GM21447 (cell line): ENCODE results near the gene NEDD1.

ENCODE experiments used
- ATAC-seq: cut with Tn5 transposase; IDR thresholded peaks from one replicate; pipeline ENCODE4 v1.9.1; 2021; ENCODE audit not compliant: unreplicated experiment

NEDD1 gene

DNA sequence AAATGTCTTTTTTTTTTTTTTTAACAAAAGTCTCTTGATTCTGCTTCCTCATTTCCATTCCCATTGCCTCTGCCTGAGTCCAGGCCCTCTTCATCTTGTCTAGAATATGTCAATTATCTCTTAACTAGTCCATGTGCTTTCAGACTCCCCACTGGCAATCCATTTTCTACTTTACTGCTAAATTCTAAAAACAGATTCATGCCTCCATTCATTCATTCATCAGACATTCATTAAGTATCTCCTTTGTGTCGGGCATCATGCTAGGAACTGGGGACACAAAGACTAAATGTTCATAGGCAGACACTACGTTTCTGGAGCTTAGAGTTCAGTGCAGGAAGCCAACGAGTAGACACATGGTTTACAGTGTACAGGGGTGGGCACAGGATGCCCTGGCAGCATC is 9.6 kb upstream of the NEDD1 start:
- no peak for ATAC-seq

DNA sequence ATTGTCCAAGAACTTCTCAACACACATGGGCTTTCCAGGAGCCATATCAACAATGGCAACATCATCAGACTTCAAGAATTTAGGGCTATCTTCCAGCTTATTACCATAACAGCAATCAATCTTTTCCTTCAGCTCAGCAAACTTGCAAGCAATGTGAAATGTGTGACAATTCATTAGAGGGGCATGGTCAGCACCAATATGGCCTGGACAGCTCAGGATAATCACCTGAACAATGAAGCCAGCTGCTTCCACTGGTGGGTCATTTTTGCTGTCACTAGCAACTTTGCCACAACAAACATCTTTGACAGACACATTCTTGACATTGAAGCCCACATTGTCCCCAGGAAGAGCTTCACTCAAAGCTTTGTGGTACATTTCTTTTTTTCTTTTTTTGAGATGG is 5.9 kb upstream of the NEDD1 start:
- no peak for ATAC-seq

DNA sequence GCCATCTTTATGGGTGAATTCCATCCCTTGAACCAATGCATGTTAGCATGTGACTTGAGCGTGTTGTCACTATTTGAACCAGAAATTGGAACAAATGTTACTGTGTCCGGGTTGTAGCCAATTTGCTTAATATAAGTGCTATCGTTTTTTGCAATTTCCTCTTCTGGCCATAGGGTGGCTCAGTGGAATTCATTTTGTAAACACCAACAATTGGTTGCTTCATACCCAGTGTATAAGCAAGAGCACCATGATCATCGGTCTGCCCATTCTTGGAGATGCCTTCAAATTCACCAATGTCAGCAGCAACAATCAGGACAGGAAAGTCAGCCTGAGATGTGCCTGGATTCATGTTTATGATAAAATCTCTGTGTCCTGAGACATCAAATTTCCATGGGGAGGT is 5.0 kb upstream of the NEDD1 start:
- no peak for ATAC-seq

DNA sequence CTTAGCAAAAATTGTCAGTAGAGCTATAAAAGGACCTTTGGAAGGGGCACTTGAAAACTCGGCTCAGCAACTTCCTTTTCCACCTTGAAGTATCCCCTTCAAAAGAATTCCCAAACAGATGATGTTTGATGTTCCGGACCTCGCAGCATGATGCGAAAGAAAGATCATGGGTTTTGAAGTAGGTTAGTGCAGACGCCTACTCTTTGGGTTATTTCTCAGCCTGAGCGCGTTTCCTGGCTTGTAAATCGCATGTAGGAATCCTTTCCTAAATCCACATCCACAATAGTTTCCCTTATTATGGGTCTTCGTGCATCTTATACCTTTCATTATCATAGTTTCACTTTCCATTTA is 584 bp upstream of the NEDD1 start:
- ATAC-seq, result no peak

DNA sequence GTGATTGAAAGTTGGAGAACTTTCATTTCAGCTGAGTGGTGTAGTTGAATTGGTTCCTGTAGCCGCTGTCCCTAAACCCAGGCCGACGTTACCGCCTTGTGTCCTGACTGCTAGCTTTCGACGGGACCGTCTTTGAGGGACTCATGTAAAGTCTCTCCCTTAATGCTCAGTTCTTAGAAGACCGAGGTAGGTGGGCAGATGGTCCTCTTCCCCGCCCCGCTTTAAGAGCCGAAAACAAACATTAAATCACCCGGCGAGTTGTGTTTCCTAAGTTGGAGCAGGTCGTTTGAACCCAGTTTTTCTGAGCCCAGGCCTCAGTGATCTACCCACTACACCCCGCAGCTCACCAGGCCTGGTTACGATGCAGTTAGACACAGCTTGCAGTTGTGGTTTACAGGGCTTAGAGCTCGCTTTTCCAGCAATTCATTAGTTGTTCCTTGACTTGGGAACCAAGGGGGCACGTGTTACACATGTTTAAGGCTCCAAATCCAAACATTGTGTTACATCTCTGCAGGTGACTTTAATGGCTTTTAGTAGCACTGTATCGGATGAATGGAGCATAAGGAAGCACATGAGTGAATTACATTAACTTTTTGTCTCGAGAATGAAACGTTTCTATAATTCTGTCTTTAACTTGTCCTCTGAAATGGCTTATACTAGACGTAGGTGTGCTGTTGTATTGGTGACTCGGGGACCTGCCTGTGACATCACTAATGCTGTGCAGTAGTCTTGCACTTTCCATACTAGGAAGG is 790 bp downstream of the NEDD1 start:
- ATAC-seq, result peak; percentile 30

DNA sequence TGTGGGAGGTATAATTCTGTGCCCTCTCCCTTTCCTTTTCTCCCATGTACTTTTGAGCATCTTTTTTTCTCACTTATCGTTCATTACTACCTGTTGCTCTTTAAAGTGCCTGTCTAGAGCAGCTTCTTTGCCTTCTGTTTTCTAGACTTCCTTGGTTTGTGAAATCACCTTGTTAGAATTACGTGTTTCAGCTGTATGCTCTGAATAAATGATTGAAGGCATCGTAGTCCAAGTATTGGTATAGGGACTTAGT is 1.3 kb downstream of the NEDD1 start:
- no peak for ATAC-seq

DNA sequence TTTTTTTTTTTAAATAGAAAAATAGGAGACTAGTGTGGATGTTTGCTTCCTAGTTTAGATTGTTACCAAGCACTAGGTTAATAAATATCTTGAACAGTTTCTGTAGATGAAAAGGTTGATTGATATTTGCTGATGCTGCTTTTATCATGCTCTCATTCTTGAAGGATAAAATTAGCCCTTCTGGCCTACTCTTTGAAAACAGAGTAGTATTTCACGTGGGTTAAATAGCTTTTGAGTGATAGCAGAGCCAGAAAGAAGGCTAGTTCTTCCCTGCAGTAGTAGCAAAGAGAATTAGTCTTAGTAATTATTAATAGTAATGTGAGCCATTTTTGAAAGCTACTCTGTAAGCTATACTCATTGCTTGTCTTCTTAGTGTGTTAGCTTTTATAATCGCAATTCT is 5.2 kb downstream of the NEDD1 start:
- ATAC-seq, result no peak

DNA sequence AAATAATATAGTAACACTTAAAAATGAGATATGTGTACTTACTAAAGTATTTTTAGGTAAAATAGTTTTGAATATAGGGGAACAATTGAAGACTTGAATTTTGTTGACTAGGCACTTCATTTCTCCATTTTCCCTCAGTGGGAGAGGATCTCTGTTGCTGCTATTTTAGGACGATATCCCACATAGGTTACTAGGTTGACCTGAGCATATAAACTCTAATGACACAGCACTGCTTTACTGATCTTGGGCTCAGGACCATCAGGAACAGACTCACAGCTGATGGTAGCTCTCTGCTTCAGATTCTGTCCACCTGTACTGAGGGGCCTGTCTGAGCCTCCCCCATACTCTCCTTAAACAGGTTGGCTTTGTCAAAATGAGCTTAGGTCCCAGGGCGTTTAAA is 5.9 kb downstream of the NEDD1 start:
- no peak for ATAC-seq

DNA sequence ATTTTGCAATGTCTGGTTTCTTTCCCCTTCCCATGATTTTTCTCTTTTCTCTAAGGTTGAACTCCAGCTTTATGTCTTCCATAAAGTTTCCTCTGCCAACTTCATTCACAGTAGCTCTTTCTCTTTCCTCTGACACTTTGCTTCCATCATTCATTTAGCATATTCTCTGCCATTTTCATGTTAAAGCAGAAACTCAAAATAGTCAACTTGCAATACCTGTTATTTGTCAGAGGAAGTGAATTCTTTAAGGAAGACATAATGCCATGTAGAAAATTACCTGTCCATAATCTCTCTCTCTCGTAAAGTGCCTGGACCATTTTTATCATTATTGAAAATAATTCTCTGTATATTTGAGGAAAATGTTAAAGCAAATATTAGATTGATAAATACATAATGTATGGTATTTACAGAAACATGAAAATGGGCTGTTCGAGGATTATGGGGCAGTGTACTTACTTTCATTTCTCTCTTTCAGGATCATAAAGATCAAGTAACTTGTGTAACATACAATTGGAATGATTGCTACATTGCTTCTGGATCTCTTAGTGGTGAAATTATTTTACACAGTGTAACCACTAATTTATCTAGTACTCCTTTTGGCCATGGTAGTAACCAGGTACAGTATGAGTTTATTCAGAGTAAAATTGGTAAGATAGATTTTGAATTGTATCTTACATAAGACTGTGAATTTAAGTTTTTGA is 12.6 kb downstream of the NEDD1 start:
- no peak for ATAC-seq

DNA sequence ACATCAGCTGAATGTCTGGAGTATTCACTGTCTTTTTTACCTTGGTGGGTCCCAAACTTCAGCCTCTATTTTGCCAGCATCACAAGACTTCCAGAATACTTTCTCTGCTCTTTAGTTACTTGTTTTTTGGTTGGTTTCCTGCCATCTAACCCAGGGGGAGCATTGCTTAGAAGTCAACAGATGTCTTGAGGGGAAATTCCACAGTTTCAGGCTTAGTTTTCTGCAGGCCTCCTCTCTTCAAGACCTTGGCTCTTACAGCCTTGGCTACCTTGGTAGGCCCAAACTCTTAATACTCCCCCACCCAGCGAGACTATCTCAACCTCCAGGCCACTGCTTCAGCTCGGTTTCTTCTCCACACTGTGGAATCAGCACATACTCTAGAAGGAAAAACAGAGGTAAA is 41.7 kb downstream of the NEDD1 start:
- no peak for ATAC-seq

DNA sequence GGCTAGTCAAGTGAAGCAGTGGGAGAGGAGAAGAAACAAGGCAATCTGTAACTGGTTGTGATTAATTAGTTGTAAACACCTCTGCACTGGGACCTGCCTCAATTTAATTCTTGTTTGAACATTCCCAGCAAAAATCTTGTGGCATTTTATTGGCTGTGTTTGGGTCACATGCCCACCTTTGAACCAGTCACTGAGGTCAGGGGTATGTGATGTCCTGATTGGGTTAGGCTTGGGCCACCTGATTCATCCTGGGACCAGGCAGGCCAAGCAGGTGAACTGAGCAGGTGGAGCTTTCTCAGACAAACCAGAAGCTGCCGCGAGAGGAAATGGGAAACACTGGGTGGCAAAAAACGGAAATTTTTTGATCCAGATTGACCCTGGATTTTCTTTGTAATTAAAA is 72.5 kb downstream of the NEDD1 start:
- ATAC-seq, result no peak

DNA sequence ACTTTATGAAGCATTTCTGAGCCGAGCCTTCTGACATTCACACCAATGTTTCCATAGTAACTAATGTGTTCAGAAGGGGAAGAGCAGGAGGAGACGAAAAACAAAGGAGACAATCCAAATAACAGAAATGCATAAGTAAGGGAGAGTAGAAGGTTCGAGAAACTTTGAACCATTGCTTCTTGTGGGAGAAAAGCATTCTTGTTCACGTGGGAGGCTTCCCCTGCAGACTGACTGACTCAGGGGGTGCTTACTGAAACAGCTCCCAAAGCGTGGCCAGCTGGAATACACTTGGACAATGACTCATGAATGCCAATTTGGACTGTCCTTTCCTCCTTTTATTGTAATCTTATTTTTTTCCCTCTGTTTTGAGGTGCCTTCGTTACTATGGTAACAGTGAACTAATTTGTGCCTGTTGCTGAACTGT is 73.9 kb downstream of the NEDD1 start:
- no peak for ATAC-seq

DNA sequence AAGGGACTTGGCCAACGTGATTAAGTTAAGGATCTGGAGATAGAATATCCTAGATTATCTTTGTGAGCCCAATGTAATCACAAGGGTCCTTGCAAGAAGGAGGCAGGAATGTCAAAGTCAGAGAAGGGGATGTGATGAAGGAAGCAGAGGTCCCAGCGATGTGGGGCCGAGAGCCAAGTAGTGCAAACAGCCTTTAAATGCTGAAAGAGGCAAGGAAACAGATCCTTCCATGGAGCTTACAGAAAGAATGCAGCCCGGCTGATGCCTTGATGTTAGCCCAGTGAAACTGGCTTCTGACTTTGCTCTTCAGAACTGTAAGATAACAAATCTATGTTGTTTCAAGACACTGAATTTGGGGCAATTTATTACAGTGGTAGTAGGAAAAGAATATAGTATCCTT is 74.9 kb downstream of the NEDD1 start:
- ATAC-seq, result no peak

DNA sequence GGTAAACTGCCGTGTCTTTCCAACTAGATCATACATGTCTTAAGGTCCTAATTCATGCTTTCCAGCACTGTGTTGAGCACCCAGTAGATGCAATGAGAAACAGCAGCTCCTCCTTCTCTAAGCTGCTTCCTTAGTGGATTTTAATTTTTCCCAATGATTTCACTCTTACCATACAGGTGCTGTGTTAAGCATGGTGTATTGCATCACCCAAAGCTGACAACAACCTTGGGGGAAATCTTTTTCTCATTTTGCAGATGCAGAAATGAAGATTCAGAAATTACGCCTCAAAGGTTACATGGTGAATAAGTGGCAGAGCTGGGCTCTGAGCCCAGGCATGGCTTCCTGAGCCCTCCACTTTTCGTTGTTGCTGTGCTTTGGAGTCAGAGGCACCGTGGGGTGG is 75.6 kb downstream of the NEDD1 start:
- ATAC-seq, result no peak

DNA sequence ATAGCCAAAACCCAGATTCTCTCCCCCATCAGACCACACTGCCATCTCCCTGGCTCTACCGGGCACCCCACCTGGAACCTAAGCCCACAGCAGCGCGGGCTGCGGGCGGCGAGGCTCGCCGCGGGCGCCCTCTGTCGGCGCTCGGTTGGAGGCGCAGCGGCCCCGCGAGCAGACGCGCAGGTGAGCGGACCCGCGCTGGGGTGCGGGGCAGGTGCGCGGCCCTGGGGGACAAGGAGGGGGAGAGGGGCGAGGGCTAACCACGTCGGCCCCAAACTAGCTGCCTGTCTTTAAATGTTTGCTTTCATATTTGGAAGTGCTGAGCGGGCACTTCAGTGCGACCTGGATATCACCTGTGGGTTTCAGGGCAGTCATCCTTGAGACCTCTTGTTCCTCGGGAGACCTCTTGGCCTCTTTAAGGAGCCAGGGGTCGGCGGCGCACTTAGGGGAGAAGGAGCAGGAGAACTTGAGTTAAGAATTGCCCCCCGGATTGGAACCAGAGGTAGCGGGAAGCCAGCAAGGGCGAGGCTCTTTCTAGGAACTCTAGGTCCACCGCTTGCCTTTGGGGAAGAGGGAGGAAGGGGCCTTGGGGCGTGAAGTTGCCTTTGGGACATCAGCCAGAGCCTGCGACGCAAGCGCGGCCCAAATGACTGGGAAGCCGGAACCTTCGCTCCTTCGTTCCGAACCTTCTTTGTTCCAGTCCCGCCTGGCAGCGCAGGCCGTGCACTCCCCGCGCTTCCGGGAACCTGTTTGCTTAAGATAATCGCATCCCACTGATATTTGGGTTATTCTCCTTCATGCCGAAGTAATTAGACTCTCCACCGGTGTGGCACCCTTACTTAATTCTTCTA is 78.7 kb downstream of the NEDD1 start:
- ATAC-seq, result peak; percentile 69

DNA sequence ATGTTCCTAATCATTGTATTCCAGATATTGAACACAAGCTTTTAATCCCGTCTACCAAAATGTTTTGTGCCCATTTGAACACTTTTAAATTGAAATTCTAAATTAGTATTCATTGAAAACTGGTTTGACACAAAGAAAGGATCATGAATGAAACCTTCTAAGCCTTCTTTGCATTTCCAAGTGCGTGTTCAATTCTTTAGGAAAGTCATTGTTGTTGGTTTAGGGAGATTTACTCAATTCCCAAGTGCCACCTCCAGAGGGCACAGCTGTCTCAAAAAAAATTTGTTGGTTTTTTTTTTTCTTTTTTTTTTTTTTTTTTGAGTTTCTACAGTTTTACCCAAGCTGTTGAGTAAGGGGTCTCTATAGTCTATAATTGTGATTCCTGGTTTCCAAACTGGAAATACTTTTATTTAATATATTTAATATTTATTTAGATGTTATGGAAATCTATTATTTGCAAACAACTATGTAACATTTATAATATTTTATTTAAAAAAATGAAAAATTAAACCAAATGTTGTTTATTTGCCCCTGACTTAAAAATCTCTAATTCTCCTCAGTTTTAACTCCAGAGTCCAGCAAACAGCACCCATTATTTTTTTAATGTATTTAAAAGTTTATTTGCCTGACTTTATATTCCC is 79.9 kb downstream of the NEDD1 start:
- ATAC-seq, result no peak

DNA sequence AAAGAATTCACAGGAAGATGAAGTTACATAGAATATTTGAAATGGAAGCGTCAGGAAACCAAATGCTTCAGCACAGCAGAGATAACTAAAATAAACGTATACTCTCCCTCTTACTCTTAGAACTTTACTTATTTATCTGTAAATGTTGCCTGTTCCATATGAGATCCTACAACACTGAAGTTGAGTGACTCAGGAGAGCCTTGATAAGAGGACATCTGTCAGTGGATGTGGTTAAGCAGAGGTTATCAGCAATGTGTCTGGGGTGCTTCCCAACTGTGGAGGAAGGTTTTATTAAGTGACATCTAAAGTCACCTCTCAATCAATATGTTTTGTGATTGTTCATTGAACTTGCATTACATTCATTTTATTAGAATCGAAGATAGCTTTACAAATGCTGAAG is 81.9 kb downstream of the NEDD1 start:
- ATAC-seq, result no peak

DNA sequence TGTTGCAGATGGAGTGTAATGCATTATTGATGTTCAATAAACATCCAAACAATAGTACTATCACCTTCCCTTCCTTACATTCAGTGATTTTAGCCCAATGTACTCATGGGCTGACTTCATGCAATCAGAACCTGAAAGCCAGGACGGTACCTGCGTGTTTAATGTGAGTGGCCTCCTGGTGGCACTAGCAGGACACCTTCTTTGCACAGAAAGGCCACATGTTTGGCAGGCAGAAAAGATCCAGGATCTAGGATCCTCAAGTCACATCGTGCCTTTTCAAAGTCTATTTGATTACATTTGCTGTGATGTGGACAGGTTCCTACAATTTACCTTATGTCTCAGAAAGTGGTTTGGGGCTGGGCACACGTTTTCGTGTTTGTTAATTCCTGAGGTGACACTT is 82.9 kb downstream of the NEDD1 start:
- ATAC-seq, result no peak

DNA sequence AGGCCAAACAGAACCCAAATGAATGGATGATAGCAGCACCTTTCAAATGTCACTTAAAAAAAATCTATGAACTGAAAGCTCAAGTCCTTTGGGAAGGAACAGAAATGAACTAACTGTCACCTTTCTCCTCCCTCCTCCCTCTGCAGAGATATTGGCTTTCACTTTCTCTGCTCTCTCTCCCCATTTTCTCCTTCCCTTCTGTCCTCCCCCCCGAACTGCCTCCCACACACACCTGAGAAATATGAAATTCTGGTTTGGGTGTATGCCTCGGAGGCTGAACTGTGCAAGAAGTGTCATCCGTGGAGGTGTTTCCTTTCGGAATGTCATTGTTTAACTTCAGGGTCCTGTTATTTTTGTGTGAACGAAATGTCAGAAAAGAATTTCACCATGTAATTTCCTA is 87.8 kb downstream of the NEDD1 start:
- ATAC-seq, result no peak

DNA sequence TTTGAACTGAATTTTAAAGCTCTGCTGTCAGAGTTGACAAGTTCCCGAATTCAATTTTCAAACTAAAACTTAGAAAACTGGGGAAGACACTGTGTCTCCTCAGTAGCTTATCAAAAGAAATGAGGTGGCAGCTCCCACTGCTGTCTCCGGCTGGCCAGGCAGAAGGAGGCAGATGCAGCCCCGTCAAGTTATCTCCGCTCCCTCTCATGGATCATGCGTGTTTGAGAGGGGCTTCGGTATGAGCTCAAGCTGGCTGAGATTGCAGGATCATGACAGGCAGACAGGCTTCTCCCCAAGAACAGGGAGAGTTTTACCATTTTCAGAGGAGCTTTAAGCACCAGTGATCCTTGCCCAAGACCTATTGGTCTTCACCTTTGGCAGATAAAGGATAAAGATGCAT is 88.8 kb downstream of the NEDD1 start:
- no peak for ATAC-seq

DNA sequence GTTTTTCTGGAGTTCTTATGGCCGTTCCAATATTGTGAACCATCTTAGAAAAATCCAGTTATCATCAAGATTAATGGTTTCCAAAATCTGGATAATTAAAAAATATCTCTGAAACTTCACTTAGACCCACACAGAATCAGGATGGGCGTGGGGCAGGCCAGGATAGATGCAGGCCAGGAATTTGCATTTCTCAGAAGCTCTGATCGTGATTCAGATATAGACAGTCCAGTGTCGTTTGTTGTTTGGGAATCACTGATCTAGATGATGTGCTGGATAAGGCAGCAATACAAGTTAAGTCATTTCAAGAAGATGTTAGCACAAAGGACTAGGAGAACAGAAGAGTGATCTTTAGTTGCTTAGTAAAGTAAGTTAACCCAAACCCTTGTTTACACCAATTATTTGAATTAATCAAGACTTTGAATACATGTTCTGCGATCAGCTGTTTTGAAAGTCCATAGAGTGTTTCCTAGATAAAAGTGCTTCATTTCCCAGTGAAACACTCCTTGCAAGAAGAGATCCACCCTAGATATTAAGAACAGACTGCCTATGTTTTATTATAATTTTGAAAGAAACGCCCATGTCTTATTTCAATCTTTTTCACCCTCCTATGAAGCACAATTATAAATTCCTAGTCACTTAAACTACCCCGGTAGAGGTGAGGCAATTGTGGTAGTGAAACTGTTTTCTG is 90.9 kb downstream of the NEDD1 start:
- no peak for ATAC-seq
